Lower leg skin (tissue), 4 donors: ENCODE data around the gene GRIK3. TPM values are rescaled to one million over a fixed set of nuclear protein-coding genes. Genes with fewer than 3 reads are reported as not detected.

Experiments used
- DNase-seq, 2 donors: peaks; one replicate each; pipeline ENCODE4 v3.0.0-alpha.2; 2019; ENCODE audit warnings: low spot score in 2 of 2
- H3K4me3 ChIP-seq: fragments of 200-600 bp; sonication (generic); 2 replicates; pipeline ENCODE4 v1.5.1; 2017; ENCODE audit warnings: mild to moderate bottlenecking, low read depth; ENCODE audit not compliant: poor library complexity, severe bottlenecking
- POLR2A ChIP-seq, 2 donors: fragments of 450-650 bp; IDR thresholded peaks; one replicate each; pipeline ENCODE4 v1.6.1; 2016 to 2017; ENCODE audit warnings: antibody characterized with exemption in 2 of 2, mild to moderate bottlenecking in 1 of 2, moderate library complexity in 1 of 2
- WGBS, 2 donors: methylation state at CpG; one replicate each; pipeline ENCODE4 v1.1.5; 2018; 5-methylcytosine and 5-hydroxymethylcytosine counted together
- intact Hi-C: fragments of 100-400 bp; cut with DNase I; formaldehyde crosslinking; loops from one replicate; pipeline ENCODE4 v1.15.0; 2023; ENCODE audit warnings: low total_unique reads
- total RNA-seq, 4 donors: library from RNA; depleted of rRNA; stranded (reverse); fragments of >200 nt; gene quantifications; one replicate each; pipeline ENCODE4 v1.1.0, GENCODE V29; 2016
- TF ChIP-seq, protein P1 (sequence below), 3 donors: fragments of 450-650 bp; IDR thresholded peaks; one replicate each; pipeline ENCODE4 v1.5.1; 2016; ENCODE audit warnings: antibody characterized with exemption in 3 of 3, mild to moderate bottlenecking in 3 of 3, moderate library complexity in 2 of 3

Gene GRIK3
- total RNA-seq, 4 donors from 2014 or later: 0.04 to 0.36 (median 0.19) TPM

DNA sequence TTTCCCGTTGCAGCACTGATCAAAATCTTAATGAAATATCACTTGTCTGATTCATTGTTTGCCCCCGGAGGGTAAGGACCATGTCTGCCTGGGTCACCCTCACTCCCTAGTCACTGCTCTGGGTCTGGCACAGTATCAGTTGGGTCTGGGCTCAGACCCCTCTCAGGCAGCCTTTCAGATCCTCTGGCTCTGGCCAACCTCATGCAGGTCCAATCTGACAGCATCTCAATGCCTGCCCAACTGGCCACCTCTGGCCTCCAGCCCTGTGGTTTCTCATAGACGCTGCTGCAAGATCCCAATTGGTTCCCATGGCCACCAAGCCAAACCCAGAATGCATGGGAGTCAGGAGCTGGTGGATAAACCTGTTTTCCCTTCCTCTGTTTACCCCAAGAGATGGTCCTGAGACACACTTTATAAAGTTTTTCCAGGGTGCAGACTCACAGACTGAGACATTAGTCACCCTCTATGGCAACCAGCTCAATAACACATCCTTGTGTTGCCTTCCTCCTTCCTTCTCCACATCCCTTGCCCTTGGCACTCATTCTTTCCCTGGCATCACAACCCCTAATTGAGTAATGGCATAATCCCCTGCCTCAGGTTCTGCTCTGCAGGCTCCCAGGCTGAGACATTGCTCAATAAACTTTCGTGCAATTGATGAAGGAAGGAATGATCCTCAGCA, 199.2 kb downstream of the GRIK3 start:
- no peak for TF ChIP-seq POLR2A (IDR thresholded peaks at IDR 0.05)
- WGBS, 2 donors: 40 to 61% methylated on average over 4 of the region's 4 CpGs
- intact Hi-C loops: no loop called here
- no peak for DNase-seq
- H3K4me3 ChIP-seq: no peak overlapping the region

DNA sequence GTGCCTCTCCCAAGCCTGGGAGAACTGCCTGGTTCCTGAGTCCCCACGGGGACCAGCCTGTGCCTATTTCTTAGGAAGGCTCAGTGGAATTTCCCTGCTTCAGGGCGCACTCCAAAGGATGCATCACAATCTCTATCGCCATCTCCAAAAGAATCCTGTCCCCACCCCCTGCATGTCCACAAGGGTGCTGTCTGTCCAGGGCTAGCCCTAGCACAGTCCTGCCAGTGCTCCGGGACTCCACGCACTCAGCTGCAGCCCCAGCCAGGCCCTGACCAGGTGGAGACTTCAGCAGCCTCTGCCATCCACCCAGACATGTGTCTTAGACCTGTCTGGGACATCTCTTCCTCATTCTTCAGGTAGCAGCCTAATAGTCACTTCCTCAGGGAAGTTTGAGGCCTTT, 199.7 kb downstream of the GRIK3 start:
- DNase-seq: no peak
- TF ChIP-seq, protein P1, sequence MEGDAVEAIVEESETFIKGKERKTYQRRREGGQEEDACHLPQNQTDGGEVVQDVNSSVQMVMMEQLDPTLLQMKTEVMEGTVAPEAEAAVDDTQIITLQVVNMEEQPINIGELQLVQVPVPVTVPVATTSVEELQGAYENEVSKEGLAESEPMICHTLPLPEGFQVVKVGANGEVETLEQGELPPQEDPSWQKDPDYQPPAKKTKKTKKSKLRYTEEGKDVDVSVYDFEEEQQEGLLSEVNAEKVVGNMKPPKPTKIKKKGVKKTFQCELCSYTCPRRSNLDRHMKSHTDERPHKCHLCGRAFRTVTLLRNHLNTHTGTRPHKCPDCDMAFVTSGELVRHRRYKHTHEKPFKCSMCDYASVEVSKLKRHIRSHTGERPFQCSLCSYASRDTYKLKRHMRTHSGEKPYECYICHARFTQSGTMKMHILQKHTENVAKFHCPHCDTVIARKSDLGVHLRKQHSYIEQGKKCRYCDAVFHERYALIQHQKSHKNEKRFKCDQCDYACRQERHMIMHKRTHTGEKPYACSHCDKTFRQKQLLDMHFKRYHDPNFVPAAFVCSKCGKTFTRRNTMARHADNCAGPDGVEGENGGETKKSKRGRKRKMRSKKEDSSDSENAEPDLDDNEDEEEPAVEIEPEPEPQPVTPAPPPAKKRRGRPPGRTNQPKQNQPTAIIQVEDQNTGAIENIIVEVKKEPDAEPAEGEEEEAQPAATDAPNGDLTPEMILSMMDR (IDR thresholded peaks at IDR 0.05): no peak
- TF ChIP-seq POLR2A (IDR thresholded peaks at IDR 0.05): no peak
- H3K4me3 ChIP-seq: no peak overlapping the region
- intact Hi-C loops: no loop called here
- WGBS, 2 donors: 64 to 69% methylated on average over 5 of the region's 5 CpGs

DNA sequence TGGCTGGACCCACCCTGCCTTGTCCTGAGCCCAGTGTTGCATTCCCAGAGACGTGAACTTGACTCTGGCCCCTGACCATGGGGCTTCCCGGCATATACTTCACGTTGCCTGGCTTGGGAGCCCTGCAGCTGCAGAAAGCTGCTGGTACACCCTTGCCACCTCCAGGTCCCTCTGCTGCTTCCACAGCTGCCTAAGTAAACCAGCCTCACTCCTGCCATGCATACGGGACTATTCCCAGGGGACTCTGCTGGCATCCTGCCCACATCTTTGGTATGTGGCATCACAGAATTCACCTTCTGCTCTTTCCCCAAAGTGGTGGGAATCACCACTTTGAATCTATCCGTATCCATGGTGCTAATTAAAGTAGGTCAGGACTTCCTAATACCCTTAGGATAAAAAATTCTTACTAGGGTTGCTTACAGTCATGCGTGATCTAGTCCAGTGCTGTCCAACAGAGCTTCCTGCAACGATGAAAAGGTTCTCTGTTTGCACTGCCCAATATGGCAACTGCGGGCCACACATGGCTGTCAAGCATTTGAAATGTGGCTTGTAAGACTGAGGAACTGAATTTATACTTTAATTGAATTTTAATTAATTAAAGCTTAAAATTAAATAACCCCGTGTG, 203.0 kb downstream of the GRIK3 start:
- whole genome bisulfite sequencing, 2 donors: 59 to 62% methylated on average over 9 of the region's 9 CpGs
- intact Hi-C loops: no loop called here
- TF ChIP-seq, protein P1 (IDR thresholded peaks at IDR 0.05): no peak
- TF ChIP-seq POLR2A (IDR thresholded peaks at IDR 0.05): no peak

DNA sequence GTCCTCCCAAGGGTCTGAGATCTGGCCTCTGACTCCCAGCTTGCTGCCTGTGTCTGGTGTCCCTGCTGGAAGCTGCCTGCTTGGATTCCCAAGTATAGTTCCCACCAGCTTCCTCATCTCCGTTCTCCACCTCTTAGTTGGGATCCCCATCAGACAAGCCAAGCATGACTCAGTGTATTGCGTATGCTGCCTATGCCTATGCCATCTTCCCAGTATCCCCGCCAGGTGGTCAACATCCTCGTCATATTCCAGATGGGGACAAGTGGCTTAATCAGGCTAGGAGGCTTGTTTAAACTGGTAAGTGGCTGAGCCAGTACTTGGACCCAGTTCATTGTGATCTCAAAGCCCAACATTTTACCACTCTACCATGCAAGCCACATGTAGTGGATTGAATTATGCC, 204.4 kb downstream of the GRIK3 start:
- no peak for TF ChIP-seq POLR2A (IDR thresholded peaks at IDR 0.05)
- TF ChIP-seq, protein P1 (IDR thresholded peaks at IDR 0.05): no peak
- WGBS, 2 donors: 72 to 74% methylated on average over 4 of the region's 4 CpGs
- no peak overlapping the region for H3K4me3 ChIP-seq
- intact Hi-C loops: no loop called here
- no peak for DNase-seq

More for the DNA sequence above, 203.0 kb downstream of the GRIK3 start:
- DNase-seq: no peak
- H3K4me3 ChIP-seq: no peak overlapping the region

DNA sequence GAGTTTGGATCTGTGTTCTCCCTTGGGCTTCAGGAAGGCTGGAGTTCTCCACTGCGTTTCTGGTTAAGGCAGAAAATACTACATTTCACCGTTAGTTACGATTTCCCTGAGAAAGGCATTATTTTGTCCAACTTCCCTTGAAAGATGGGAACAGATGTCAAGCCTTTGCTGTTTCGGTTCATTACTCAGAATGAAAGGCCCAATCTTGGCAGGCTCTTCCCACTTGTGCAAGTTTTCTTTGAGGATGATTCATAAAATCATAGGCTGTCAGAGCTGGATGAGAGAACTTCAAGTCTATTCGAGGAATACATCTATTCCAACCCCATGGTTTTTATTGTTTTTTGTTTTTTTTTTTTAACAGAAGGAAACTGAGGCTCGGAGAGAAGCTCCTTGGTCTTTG, 205.2 kb downstream of the GRIK3 start:
- intact Hi-C loops: no loop called here
- no peak overlapping the region for H3K4me3 ChIP-seq
- WGBS, 2 donors: 71 to 72% methylated on average over 6 of the region's 6 CpGs
- no peak for DNase-seq
- TF ChIP-seq, protein P1 (IDR thresholded peaks at IDR 0.05): no peak
- TF ChIP-seq POLR2A (IDR thresholded peaks at IDR 0.05): no peak

DNA sequence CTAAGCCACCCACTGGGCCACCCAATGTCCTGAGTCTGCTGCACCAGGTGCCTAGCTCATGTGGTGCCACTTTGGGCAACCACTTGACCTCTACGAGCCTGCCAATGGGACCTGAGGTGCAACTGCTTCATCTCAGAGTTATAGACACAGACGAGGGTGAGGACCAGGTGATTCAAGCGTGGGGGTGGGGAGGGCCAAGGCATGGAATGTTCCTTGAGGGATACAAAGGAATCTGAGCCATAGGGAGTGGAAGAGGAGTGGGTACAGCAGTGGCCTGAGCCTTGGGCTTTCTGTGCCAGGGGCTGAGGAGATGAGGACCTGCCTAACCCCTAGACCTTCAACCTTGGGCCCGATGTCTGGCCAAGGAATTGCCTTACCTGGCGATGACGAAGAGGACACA, 209.1 kb downstream of the GRIK3 start:
- no peak for DNase-seq
- H3K4me3 ChIP-seq: no peak overlapping the region
- intact Hi-C loops: no loop called here
- TF ChIP-seq, protein P1 (IDR thresholded peaks at IDR 0.05): no peak
- TF ChIP-seq POLR2A (IDR thresholded peaks at IDR 0.05): no peak
- WGBS, 2 donors: 72 to 90% methylated on average over 6 of the region's 6 CpGs
